GM19351 (cell line): Measurements from ENCODE around the gene CFAP210.

Source experiments
- ATAC-seq: cut with Tn5 transposase; IDR thresholded peaks from one replicate; pipeline ENCODE4 v1.9.1; 2021; ENCODE audit warnings: mild to moderate bottlenecking, moderate library complexity; ENCODE audit not compliant: unreplicated experiment

CFAP210 gene

DNA sequence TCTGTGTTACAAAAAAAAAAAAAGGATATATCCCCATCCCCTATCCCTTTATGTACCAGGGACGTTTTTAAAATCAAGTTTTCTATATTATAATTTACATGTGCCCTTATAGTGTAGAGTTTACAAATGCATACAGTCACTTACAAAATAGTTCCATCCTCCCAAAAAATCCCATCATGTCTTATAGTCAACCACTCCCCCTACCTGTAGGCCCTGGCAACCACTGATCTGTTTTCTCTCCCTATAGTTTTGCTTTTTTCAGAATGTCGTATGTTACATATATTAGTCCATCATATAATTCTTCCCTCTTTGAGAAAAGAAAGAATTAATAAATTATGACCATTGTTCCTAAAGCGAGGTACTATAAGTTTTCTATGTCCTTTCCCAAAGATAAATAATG lies 17.8 kb downstream of the CFAP210 start:
- no peak for ATAC-seq

DNA sequence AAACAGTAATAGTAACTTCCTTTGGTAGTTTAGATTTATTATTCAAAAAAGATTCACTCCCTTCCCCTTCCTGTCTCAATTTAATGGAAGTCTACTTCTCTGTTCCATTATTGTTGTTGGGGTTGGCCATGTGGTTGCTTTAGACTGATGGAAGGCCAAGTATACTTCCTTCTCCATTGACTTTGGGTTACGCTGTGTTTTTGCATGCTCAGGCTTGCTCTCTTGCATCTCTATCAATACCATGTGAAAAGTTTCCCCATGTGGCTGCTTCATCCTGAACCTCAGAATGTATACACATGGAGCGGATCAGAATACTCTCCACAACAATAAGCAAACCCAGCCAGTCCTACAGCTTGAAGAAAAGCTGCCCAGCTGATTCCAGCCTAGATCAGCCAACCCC lies 20.3 kb downstream of the CFAP210 start:
- ATAC-seq: no peak

DNA sequence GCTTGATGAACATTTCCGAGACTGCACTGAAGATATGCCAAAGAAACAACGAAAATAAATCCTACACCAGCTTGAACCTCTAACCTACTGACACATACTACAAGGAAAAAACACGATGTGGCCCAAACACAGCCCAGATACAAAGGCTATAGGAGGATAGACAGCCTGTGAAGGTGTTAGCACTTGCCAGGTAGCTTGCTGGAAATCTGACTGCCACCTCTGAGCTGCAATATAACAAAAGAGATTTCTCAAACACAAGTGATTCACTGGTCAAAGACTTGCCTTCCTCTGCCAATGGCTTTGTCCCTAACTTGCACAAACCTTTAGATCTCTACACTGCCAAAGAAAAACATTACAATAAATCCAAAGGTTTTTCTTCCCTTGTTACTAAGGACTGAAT lies 21.1 kb downstream of the CFAP210 start:
- no peak for ATAC-seq

DNA sequence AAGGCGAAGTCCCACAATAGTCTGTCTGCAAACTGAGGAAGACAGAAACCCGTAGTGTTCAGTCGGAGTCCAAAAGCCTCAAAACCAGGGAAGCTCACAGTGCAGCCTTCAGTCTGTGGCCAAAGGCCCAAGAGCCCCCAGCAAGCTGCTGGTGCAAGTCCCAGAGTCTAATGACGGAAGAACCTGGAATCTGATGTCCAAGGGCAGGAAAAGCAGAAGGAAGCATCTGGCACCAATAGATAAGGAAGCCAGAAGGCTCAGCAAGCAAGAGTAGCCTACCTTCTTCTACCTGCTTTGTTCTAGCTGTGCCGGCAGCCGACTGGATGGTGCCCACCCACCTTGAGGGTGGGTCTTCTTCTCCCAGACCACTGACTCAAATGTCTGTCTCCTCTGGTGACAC lies 21.8 kb downstream of the CFAP210 start:
- ATAC-seq: no peak

DNA sequence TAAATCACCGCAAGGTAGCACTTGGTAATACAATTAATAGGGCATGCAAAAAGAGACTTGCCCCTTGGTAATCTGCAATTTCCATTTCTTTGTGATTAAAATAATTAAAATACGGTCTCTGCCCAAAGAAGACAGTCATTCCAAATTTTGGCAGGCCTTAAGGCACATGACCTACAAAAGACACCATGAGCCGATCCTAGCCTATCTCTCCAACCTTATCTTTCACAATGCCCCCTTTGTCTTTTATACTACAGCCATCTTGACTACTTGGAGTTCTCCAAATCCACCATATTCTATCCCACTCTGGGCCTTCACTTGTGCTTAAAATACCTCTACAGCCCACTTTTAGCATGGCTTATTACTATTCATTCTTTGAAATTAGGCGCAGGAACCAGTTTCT lies 23.3 kb downstream of the CFAP210 start:
- no peak for ATAC-seq

DNA sequence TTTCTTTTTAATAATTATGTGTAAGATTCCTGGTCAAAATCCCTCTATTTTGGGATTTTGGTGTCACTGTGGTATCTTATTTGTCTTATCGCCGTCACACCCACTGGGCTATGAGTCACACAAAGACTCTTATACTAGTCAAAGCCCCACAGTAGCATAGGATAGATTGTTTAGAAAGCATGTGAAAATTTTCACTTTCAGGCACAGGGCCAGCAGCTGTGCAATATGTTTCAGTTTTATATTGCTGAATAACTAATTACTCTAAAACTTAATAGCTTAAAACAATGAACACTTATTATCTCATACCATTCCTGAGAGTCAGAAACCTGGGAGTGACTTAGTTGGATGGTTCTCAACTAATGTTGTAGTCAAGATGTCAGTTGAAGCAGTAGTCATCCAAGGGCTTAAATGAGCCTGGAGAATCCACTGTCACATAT lies 24.0 kb downstream of the CFAP210 start:
- no peak for ATAC-seq

DNA sequence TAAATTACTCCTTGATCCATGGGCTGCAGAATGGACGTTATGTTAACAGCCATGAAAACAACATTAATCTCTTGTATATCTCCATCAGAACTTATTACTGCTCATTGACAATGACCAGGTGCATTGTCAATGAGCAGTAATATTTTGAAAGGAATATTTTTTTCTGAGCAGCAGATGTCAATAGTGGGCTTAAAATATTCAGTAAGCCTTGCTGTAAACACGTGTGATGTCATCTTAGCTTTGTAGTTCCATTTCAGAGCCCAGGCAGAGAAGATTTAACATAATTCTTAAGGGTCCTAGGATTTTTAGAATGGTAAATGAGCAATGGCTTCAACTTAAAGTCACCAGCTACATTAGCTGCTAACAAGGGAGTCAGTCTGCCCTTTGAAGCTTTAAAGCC lies 26.6 kb downstream of the CFAP210 start:
- no peak for ATAC-seq

DNA sequence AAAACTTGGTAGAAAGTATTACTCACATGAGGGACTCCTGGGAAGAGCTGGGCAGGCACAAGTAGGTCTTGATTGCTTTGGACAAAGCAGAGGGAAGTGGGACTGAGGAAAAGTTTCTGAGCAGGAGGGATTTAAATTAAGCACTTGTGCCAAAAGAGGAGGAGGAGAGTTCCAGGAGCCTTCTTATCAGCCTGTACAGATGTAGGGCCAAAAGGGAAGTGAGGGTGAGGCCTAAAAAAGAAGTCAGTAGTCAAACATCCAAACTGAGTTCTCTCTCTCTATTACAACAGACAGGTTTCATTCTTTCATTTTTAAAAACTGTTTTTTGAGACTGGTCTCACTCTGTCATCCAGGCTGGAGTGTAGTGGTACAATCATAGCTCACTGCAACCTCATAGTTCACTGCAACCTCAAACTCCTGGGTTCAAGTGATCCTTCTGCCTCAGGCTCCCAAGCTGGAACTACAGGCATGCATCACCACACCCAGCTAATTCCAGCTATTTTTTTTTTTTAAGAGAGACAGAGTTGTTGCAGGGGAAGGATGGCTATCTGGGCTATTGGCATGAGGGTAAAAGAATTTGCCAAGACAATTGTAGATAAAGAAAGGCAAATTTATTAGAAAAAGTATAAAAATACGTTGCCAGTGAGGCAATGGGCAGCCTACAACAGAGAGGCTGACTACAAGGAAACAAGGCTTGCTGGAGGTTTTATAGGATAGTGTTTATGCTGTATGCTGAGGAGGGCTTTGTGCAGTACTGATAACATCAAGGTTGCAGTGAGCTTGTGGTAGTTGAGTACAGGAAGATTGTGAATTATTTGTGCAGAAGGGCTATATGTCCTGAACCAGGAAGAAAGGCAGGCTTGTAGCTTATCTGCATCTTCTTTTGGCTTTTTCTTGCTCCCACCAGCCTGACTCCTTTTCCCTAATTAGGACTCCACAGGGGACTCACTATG lies 29.0 kb downstream of the CFAP210 start:
- ATAC-seq: no peak

DNA sequence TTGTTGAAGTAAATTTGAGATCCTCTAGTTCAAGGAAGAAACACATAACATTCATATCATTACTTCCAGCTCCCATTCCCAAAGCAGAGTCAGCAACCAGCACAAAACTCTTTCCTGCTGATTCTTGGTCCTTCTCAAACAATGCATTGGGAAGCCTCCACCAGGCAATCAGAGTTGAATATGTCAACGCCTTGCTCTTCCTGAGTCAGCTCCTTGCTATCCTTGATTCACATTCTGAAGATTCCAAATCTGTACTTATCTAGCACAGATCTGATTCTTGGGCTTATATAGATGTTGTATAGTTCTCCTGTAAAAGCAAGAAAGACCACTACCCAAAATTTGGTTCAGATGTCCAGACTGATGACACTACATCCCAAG lies 29.6 kb downstream of the CFAP210 start:
- no peak for ATAC-seq

DNA sequence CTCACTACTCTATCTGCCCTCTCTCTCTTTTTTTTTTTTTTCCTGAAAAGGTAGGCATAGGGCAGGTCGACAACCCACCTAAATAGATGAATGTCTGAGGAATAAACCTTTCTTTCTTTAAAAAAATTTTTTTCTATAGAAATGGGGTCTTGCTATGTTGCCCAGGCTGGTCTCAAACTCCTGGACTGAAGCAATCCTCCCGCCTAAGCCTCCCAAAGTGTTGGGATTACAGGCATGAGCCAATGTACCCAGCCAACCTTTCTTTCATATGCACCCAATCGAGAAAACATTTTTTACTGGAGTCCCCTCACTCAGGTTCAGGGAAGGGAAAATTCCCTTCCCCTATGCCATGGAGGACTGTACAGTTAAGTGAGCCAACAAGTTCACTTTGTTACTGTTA lies 31.0 kb downstream of the CFAP210 start:
- ATAC-seq: no peak

DNA sequence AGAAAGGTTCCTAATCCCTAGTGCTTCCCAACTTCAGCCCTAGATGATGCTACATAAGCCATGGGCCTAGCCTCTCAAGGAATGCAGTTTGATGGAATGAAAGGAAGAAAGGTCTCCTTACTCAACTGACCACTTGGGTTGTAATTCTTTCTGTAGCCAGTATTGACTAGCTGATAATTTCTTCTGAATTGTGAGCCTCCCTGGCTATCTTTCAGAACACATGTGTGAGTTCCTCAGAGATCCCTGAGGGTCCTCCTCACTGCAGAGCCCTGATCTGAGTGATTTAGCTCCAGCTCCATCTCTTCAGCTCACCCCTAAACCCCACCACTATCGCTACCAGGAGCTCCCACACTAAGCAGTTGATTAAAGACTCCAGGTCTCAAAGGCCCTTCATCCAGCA lies 31.5 kb downstream of the CFAP210 start:
- ATAC-seq: no peak

DNA sequence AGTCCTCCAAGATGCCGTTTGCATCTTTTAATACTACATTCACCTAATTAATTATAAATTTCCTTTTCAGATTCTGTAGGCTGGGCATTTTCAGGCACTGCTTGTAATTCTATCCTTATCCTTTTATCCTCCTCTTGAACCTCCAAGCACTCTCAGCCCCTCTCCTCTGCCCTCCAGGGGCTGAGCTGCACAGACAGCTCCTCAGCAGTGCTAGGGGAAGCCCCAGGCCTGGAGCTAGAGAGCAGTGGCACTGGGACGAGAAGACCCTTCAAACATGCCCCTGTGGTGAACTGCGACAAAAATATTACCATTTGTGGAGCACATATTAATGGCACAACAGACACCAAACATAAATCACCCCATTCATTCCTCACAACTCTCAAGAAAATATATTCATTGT lies 32.9 kb downstream of the CFAP210 start:
- no peak for ATAC-seq

DNA sequence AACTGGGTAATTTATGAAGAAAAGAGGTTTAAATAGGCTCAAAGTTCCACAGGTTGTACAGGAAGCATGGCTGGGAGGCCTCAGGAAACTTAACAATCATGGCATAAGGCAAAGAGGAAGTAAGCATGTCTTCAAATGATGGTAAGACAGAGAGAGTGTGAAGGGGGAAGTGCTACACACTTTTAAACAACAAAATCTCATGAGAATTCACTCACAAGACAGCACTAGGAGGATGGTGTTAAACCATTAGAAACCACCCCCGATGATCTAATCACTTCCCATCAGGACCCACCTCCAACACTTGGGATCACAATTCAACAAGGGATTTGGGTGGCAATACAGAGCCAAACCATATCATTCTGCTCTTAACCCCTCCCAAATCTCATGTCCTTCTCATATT lies 34.9 kb downstream of the CFAP210 start:
- peak; percentile 59 for ATAC-seq

DNA sequence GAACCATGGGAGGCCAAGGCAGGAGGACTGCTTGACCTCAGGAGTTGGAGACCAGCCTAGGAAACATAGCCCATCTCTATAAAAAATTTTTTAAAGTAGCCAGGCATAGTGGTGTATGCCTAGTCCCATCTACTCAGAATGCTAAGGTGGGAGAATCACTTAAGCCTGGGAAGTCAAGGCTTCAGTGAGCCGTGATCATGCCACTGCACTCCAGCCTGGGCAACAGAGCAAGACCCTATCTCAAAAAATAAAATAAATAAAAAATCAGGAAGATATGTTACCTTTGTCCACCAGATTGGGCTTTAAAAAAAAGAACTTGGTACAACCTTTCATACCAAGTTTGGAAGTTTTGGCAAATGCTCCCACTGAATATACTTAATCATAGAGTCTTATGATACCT lies 35.3 kb downstream of the CFAP210 start:
- no peak for ATAC-seq

DNA sequence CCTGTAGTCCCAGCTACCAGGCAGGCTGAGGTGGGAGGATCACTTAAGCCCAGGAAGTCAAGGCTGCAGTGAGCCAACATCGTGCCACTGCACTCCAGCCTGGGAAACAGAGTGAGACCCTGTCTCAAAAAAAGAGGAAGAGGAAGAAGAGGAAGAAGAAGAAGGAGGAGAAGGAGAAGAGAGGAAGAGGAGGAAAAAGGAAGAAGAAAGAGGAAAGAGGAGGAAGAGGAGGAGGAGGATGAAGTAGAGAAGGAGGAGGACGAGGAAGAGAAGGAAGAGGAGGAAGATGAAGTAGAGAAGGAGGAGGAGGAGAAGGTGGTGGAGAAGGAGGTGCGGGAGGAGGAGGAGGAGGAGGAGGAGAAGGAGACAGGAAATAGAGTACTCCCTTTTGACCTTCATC lies 38.0 kb downstream of the CFAP210 start:
- ATAC-seq: no peak

DNA sequence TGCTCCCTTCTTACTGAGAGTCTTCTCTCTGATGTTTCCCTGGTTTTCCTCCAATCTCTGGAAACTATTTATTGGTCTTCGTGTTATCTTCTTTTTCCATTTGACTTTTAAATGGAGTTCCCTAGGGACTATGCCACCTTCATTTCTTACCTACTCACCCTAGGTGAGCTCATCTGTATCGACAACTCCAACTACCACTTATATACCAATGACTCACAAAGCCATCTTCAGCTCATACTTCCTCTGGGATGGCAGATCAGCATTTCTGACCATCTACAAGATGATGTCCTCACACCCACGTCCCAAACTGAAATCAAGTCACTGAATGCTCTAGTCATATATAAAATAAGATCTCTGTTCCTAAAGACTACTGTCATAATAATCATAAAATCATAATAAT lies 40.6 kb downstream of the CFAP210 start:
- no peak for ATAC-seq

DNA sequence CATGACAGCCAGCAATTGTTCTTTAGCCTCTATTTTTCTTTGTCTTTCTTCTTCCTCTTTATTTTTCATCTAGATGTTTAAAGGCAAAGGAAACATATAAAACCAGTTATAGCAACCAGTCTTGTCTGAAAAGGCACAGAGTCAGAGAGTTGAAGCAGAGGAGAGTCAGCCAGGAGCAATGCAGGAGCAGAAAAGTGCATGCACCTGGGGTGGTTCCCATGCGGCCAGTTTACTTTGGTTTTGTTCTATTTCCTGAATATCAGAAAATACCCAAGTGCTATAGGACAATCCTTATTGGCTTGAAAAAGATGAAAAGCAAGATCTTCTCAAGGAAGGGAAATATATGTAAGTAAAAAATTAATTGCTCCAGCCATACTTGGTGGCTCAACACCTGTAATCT lies 44.9 kb downstream of the CFAP210 start:
- no peak for ATAC-seq

DNA sequence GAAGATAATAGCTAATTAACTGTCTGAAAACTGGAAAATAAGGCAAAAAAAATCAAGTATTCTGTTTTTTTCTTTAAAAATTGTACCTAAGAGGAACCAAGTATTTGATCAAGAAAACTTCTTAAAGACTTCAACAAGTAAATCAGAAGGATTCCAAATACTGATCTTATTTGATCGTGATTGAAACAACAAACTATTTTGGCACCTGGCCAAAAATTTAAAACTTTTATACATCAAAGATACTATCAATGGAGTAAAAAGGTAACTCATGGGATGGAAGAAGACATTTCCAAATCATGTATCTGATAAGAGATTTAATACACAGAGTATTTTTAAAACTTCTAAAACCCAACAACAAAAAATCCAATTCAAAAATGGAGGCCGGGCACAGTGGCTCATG lies 46.7 kb downstream of the CFAP210 start:
- ATAC-seq: no peak

DNA sequence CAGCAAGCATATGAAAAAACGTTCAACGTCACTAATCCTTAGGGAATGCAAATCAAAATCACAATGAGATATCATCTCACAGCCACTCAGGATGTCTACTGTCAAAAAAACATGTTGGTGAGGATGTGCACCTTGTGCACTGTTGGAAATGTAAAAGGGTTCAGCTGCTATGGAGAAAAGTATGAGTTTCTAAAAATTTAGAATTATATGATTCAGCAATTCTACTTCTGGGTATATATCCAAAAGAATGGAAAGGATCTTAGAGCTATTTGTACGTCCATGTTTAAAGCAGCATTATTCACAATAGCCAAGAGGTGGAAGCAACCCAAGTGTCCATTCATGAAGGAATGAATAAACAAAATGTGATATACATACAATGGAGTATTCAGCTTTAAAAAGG lies 50.0 kb downstream of the CFAP210 start:
- no peak for ATAC-seq

DNA sequence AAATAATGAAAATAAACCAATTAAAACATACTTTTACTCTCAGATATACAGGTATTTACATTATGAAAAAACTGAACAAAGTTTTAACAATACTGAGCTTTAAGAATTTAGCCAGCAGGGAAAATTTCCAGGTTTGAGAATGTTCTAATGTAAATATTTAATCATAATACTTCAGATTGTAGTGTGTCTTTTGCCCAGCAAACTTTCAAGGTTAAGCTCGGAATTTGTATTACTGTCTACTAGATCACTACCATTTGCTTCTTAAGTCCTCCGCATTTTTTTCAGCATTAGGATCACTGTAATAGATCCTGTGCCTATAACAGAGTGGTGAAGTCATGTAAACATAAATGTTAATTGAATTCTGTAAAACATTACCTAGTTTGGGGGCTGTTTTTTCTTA lies 52.7 kb downstream of the CFAP210 start:
- no peak for ATAC-seq

DNA sequence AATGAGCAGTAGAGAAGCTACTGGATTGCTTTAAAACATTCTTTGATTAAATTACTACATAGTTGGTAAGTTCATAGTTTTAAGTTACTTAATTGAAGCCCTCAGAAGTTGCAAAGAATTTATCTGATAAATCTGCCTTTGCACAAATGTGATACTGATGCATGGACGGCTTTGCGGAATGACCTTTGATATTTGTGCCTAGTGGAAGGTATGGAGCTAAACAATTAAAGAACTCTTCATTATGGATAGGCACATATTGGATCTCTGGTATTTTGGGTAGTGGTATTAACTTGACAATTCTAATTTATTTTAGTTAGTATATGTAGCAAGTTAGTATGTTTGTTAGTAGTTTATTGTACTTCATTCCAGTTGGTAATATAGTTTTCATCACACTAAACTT lies 54.1 kb downstream of the CFAP210 start:
- ATAC-seq: no peak

DNA sequence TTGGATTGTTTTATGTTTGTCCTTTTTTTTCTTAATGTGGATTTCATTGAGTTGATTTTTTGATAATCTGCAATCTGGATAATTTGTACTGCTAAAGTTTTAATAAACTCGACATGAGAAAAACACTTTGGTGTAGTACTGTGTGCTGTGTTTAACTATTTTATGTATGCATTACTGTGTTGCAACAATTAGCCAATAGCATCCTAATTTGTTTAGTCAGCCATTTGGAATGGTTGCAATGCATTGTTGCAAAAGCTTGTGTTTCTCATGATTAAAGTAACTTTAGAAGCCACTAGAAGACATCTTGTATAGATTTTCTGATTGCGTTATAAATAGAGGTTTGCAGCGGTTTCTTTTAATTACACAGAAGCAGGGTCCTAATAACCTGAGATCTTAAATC lies 56.6 kb downstream of the CFAP210 start:
- ATAC-seq: no peak
